H7 (cell line): ENCODE results near the gene ZNF683. TPM values are rescaled to one million over a fixed set of nuclear protein-coding genes. Genes with fewer than 3 reads are reported as not detected.
"Not testable (repeated sequence)": the region's sequence is repeated elsewhere in the genome, so short reads cannot be mapped to it uniquely, and the experiment has no call there.

Experiments used
- DNase-seq: peaks from one replicate; pipeline ENCODE4 v3.0.0; 2012
- H3K27me3 ChIP-seq: 2 replicates; pipeline ENCODE4 v1.6.0; 2011; ENCODE audit warnings: mild to moderate bottlenecking, low read length; ENCODE audit not compliant: control insufficient read depth, insufficient read depth
- H3K36me3 ChIP-seq: replicated peaks from 2 replicates; pipeline ENCODE4 v1.5.1; 2011; ENCODE audit warnings: low read length; ENCODE audit not compliant: control insufficient read depth, insufficient read depth
- H3K4me3 ChIP-seq: 2 replicates; pipeline ENCODE4 v1.5.1; 2011; ENCODE audit warnings: low read depth, mild to moderate bottlenecking, control low read depth, low read length, moderate library complexity; ENCODE audit not compliant: insufficient read depth
- total RNA-seq: library from RNA; depleted of rRNA; stranded (reverse); fragments of >200 nt; shearing (Covaris generic); gene quantifications from 2 replicates; pipeline ENCODE4 v1.2.3, GENCODE V29; 2014

The ZNF683 gene
- total RNA-seq, 1 experiment from 2014 or later, result not detected

DNA sequence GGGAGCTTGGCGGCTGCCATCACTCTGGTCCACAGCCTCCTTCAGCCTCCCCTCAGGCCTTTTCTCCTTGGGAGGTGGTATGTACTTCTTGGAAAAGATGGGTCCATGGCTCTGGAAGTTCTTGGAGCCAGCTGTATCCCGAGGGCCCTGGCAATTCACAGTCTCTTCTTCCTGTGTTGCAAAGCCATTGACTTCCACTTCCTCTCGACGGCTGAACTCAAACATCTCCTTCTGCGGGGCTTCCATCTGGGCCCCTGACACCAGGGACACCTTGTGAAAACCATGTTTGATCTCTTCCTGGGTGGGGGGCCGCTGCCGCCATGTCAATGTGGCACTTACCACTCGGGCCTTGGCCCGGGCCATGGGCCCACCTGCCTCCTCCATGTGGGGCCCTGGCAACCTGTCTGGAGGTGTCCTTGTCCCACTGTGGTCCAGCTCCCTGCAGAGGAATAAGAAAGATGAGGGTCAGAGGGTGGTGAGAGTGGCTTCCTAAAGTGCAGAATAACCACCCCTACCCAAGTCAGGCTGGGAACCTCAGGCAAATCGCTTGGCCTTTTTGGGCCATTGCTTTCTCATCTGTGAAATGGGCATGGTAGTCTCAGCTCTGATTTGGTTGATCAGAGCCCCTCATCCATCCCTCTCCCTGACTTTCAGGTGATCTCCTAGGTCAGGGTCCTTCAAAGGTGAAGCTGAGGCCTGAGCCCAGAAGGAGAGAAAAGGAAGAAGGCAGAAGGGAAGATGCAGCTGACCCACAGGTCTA lies 26.1 kb downstream of the ZNF683 start:
- DNase-seq, result no peak
- H3K36me3 ChIP-seq, result no peaks in the 10 kb centered on the region
- no peak overlapping the region for H3K4me3 ChIP-seq
- no peaks in the 10 kb centered on the region for H3K27me3 ChIP-seq

DNA sequence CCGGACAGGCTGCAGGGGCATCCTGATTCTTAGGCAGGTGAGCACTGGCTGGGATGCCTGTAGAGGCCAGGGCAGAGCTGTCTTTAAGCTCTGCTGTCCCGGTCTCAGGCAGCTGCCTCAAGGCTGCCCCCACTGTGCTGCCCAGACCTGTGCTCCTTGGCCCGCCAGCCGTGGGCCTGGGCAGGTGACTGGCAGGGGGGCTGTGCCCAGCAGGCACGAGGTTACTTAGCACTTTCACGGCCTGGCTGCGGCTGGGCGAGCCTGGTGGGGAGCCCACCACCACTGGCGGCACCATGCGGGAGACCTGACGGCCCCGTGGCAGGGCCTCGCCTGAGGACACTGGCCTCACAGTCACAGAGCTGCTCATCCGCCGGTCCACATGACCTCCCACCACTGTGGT lies 26.8 kb downstream of the ZNF683 start:
- Histone ChIP-seq H3K36me3 (no peaks in the 10 kb centered on the region), H3K4me3 (no peak overlapping the region), H3K27me3 (no peaks in the 10 kb centered on the region)
- peak; percentile 46 for DNase-seq

DNA sequence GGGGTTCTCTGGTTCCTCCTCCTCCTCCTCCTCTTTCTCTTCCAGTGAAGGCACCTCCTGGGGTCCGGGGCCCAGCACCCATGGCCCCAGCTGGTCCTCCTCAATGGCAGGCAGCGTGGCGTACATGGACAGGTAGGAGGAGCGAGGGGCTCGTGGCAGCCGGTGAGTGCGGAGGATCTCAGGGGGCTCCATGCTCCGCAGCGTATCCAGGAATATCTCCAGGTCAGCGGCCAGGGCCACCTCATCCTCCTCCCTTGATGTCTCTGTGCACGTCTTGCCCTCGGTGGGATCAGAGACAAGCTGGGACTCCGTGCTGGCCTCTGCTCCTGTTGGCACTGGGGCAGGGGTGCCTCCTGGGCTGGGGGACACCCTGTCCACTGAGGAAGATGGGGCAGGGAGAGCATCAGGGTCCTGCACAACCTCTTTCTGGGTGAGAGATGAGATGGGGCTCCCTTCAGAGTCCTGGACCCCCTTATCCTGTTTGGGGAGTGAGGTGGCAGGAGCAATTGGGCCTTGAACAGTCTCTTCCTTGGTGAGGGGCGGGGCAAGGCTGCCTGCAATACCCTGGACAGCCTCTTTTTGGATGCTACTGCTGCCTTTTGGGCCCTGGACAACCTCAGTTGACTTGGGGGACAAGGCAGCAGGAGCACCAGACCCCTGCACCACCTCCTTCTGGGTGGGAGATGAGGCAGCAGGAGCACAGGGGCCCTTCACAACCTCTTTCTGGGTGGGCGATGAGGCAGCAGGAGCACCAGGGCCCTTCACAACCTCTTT lies 28.2 kb downstream of the ZNF683 start:
- no peaks in the 10 kb centered on the region for H3K27me3 ChIP-seq
- no peak for DNase-seq
- H3K4me3 ChIP-seq, result no peak overlapping the region
- H3K36me3 ChIP-seq, result no peaks in the 10 kb centered on the region

DNA sequence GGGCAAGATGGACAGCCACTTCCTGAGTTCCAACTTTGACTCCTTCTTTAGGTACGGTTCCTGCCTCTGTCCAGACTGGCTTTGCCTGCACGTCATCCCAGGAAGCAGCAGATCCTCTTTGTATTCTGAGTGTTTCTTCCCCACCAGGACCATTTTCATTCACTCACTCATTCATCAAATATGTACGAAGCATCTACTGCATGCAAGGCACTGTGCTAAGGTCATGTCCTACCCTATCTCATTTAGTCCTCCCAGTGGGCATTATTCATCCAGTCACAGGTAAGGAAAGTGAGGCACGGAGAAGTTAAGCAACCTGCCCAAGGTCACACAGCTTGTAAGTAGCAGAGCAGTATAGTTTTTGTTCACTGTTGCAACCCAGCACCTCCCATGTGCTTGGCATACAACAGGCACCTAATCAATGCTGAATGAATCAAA lies 32.5 kb downstream of the ZNF683 start:
- Histone ChIP-seq H3K36me3 (no peaks in the 10 kb centered on the region; the same call in 1 of the 2 replicates), H3K4me3 (no peak overlapping the region), H3K27me3 (peaks cover 11% of the 10 kb centered on the region)
- no peak for DNase-seq

DNA sequence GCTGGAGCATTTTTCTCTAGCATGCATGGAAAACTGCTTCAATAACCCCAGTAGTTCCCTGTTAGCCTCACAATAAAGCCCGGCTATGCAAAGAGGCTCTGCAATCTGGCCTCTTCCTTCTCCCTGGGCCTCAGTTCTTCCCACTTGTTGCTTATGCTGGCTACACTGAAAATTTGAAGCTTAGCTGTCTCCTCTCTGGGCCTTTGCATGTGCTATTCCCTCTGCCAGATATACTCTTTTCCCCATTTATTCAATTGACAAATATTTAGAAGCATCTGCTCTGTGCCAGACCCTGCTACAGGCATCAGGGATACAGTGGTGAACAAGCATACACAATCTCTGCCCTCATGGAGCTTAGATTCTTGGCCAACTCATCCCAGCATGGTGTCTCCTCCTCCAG lies 33.9 kb downstream of the ZNF683 start:
- no peak for DNase-seq
- no peak overlapping the region for H3K4me3 ChIP-seq
- H3K36me3 ChIP-seq, result no peaks in the 10 kb centered on the region; the same call in 1 of the 2 replicates
- peaks cover 11% of the 10 kb centered on the region for H3K27me3 ChIP-seq

DNA sequence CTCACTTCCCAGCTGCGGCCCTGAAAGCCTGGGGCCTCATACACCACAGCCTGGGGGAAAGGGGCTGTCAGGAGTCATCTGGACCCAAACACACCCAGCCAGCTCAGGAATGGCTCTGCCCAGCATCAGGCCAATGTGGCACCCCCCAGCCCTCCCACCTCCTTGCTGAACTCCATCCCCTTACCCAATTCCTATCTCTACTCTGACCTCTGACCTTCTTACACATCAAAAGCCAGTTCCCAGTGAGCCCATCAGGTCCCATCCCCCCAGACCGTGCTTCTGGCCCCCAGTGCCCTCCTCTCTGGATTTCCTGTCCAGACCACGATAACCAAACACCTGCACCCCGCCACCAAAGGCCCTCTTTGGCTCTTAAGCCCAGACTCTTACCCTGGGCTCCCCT lies 34.9 kb downstream of the ZNF683 start:
- no peaks in the 10 kb centered on the region; the same call in 1 of the 2 replicates for H3K36me3 ChIP-seq
- H3K4me3 ChIP-seq, result no peak overlapping the region
- no peak for DNase-seq
- peaks cover 11% of the 10 kb centered on the region for H3K27me3 ChIP-seq

DNA sequence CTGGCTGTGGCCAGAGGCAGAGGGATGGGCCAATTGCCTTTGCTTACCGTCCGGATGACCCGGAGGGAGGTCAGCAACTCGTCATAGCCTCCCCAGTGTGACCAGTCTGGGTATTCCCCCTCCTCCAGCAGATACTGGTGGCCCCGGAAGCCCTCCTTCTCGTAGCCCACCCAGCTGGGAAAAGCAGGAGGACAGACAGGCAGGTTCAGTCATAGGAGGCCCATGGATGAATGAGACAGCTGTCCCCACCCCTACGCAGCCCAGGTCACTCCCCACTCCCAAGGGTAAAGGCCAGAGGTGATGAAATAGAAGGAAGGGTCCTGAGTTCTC lies 35.4 kb downstream of the ZNF683 start:
- DNase-seq, result no peak
- Histone ChIP-seq H3K36me3 (no peaks in the 10 kb centered on the region; the same call in 1 of the 2 replicates), H3K27me3 (peaks cover 11% of the 10 kb centered on the region), H3K4me3 (no peak overlapping the region; the same call in 1 of the 2 replicates)

DNA sequence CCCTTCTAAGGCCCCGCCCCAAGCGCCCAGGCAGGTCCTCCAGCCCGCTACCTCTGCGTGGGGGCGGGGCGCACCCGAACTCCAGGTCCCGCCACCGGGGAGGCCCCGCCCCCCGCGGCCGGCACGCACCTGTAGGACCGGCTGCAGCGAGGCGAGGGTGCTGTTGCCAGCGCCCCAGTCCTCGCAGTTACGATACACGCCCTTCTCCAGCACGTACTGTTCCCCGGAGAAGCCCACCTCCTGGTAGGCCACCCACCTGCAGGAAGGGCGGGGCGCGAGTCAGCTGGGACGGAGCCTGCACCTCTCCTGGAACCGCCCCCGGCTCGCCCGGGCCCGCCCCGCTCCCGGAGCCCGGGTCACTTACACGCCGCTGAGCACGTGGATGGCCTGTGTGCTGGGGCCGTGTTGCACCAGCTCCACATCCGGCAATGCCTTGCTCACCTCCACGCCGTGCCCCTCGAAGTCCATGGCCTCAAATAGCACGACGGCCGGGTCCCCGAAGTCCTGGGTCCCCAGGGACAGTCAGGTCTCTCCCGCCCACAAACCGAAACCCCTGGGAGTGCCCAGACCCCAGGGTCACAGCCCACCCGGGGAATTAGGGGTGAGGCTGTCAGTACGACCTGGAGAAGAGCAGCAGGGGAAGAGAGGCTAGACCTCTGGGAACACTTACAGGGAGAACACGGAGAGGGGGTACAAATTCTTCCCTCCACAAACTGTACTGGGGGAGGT lies 35.9 kb downstream of the ZNF683 start:
- Histone ChIP-seq H3K4me3 (peak overlapping the region; percentile 96), H3K36me3 (no peaks in the 10 kb centered on the region; the same call in 1 of the 2 replicates), H3K27me3 (peaks cover 11% of the 10 kb centered on the region)
- DNase-seq, result peak; percentile 99

DNA sequence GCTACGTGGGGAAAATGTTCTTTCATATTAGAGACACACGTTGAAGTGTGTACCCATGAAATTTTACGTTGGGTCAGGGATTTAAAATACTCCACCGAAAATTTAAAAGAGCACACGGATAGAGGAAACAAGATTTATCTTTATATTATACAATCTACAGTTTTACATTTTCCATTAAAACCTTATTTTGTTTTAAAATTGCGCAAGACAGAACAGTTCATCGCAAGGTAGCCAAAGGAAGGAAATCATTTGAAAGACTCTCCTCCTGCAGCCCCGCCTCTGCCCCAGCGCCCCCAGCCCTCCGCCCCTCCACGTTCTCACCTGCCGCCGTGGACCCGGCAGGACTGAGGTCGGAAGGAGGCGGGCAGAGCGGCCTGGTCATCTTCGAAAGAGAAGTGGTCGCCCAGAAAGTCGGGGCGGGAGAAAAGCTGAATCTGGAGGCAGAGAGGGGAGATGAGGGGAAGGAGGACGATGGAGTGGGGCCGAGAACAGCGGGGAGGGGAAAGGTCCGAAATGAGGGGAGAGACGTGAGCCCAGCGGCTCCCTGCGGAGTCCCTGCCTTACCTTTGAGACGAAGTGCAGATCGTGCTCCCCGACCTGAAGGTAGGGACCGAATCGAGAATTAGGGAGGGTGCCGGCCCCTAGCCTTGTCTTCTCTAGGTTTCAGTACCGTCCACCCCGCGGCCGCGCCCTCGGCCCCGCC lies 36.6 kb downstream of the ZNF683 start:
- peak overlapping the region; percentile 96 for H3K4me3 ChIP-seq
- DNase-seq, result no peak

DNA sequence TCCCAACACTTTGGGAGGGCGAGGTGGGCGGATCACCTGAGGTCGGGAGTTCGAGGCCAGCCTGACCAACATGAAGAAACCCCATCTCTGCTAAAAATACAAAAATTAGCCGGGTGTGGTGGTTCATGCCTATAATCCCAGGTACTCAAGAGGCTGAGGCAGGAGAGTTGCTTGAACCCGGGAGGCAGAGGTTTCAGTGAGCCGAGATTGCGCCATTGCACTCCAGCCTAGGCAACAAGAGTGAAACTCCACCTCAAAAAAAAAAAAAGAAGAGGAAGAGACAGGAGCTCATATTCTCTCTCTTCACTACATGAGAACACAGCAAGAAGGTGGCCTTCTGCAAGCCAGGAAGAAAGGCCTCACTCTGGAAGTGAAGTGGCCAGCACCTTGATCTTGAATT lies 39.2 kb downstream of the ZNF683 start:
- H3K4me3 ChIP-seq, DNase-seq: not testable (repeated sequence)

More for the DNA sequence above, 36.6 kb downstream of the ZNF683 start:
- Histone ChIP-seq H3K36me3 (no peaks in the 10 kb centered on the region; the same call in 1 of the 2 replicates), H3K27me3 (peaks cover 11% of the 10 kb centered on the region)

DNA sequence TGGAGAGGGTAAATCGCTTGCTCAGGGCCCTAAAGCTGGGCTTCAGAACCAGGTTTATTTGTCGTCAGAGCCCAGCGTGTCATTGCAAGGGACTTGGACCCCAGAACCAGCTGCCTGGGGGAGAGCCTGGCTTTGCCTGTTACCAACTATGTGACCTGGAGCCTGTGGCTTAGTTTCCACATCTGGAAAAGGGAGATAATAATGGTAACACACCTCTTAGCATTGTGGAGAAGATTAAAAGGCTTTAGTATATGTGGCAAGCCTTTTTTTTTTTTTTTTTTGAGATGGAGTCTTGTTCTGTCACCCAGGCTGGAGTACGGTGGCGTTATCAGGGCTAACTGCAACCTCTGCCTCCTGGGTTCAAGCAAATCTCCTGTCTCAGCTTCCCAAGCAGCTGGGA lies 42.3 kb downstream of the ZNF683 start:
- no peak for DNase-seq
- Histone ChIP-seq H3K27me3 (no peaks in the 10 kb centered on the region; the same call in 1 of the 2 replicates), H3K36me3 (no peaks in the 10 kb centered on the region; the same call in none of the 2 replicates), H3K4me3 (no peak overlapping the region)

More for the DNA sequence above, 39.2 kb downstream of the ZNF683 start:
- peaks cover 11% of the 10 kb centered on the region for H3K27me3 ChIP-seq
- not testable (repeated sequence) for H3K36me3 ChIP-seq

DNA sequence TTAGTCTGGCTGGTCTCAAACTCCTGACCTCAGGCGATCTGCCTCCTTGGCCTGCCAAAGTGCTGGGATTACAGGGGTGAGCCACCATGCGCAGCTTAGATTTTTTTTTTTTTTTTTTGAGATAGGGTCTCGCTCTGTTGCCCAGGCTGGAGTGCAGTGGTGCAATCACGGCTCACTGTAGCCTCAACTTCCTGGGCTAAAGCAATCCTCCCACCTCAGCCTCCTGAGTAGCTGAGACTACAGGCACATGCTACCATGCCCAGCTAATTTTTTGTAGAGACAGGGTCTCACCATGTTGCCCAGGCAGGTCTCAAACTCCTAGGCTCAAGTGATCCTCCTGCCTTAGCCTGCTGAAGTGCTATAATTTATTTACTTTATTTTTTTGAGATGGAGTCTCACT lies 43.2 kb downstream of the ZNF683 start:
- H3K36me3 ChIP-seq, H3K27me3 ChIP-seq, DNase-seq, H3K4me3 ChIP-seq: not testable (repeated sequence)

DNA sequence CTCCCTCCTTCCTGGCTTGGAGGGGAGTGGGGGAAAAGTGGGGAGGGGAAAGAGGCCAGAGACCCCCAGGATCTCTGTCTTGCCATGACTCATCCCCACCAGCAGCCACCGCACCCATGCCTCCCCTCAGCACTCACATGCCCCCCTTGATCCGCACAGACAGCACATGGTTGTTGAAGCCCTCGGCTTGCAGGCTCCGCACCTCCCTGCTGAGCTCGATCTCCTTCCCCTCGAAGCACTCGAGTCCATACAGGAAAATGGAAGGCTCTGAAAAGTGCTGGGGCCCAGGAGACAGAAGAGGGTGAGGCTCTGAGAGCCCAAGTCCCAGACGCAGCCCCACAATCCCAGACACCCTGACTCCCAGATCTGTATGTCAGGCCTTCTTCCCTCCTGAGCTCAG lies 44.0 kb downstream of the ZNF683 start:
- H3K4me3 ChIP-seq, result no peak overlapping the region
- no peaks in the 10 kb centered on the region for H3K27me3 ChIP-seq
- H3K36me3 ChIP-seq, result peaks cover 10% of the 10 kb centered on the region
- no peak for DNase-seq

DNA sequence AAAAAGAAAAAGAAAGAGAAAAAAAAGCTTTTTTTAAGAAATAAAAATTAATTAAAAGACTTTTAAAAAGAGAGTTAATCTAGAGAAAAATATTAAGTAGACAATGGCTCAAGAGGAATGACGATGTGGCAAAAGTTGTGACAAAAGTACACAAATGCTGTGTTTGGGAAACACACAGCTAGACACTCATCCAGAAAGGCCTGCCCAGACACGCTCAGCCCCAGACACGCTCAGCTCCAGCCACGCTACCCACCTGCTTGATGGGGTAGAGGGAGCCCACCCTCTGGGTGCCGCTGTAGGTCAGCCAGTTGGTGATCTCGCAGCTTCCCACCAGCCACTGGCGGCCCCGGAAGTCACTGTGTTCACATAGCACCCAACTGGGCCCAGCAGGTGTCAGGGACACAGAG lies 44.6 kb downstream of the ZNF683 start:
- Histone ChIP-seq H3K36me3 (peaks cover 11% of the 10 kb centered on the region), H3K27me3 (no peaks in the 10 kb centered on the region)
- DNase-seq, result no peak

More for the DNA sequence above, 44.6 kb downstream of the ZNF683 start:
- H3K4me3 ChIP-seq, result no peak overlapping the region
